ENCODE data around the gene TMEM186. TPM values are rescaled to one million over a fixed set of nuclear protein-coding genes. Genes with fewer than 3 reads are reported as not detected.

Gene TMEM186
- total RNA-seq, 1 donor from 2014 or later, result 9.6 TPM

- Histone ChIP-seq H3K4me2 (ENCODE audit: low read length) (no peak overlapping the region), H3K27ac (ENCODE audit: low read depth, low read length) (no peak overlapping the region), H3K9ac (ENCODE audit: low read length) (no peak overlapping the region), H4K20me1 (ENCODE audit: insufficient read depth, low read length) (peaks cover 76% of the 10 kb centered on the region), H3K9me3 (ENCODE audit: insufficient read depth, low read depth, low read length) (no peaks in the 10 kb centered on the region), H3K36me3 (ENCODE audit: insufficient read depth, low read length) (peaks cover 52% of the 10 kb centered on the region), H2AFZ (ENCODE audit: low read depth, low read length) (no peak overlapping the region), H3K4me1 (ENCODE audit: insufficient read depth, low read length) (peaks cover 15% of the 10 kb centered on the region), H3K79me2 (ENCODE audit: insufficient read depth, low read length) (peaks cover 100% of the 10 kb centered on the region), H3K27me3 (ENCODE audit: insufficient read depth, low read length) (no peaks in the 10 kb centered on the region), H3K4me3 (ENCODE audit: insufficient read depth, low read depth, low read length) (no peak overlapping the region)
- DNase-seq (ENCODE audit: low read depth) (no peak), FAIRE-seq (no peak)
- Mint-ChIP-seq H3K27ac (ENCODE audit: unreplicated experiment) (no peak overlapping the region), H3K36me3 (ENCODE audit: low read depth, unreplicated experiment) (peaks cover 6% of the 10 kb centered on the region), H3K4me3 (ENCODE audit: unreplicated experiment) (no peak overlapping the region), H3K27me3 (ENCODE audit: low read depth, unreplicated experiment) (no peaks in the 10 kb centered on the region), H3K9me3 (ENCODE audit: unreplicated experiment) (no peaks in the 10 kb centered on the region), H3K4me1 (ENCODE audit: low read depth, unreplicated experiment) (peaks cover 11% of the 10 kb centered on the region)
- TF ChIP-seq CTCF (IDR thresholded peaks at IDR 0.05; ENCODE audit: insufficient read depth, low read depth, low read length) (no peak), EZH2 (IDR thresholded peaks at IDR 0.05; ENCODE audit: insufficient read depth, low read length) (no peak)
These were observed 4.3 kb upstream of the TMEM186 start for GRCh38 chr16:8801701-8802100.

GRCh38 chr16:8798535-8799157 lies 1.2 kb upstream of the TMEM186 start:
- Histone ChIP-seq H2AFZ (ENCODE audit: low read depth, low read length) (no peak overlapping the region), H3K4me1 (ENCODE audit: insufficient read depth, low read length) (peaks cover 20% of the 10 kb centered on the region), H3K9me3 (ENCODE audit: insufficient read depth, low read depth, low read length) (no peaks in the 10 kb centered on the region), H3K9ac (ENCODE audit: low read length) (peak overlapping the region; percentile 98), H3K79me2 (ENCODE audit: insufficient read depth, low read length) (peaks cover 84% of the 10 kb centered on the region), H4K20me1 (ENCODE audit: insufficient read depth, low read length) (peaks cover 46% of the 10 kb centered on the region), H3K27me3 (ENCODE audit: insufficient read depth, low read length) (no peaks in the 10 kb centered on the region), H3K27ac (ENCODE audit: low read depth, low read length) (peak overlapping the region; percentile 97), H3K4me3 (ENCODE audit: insufficient read depth, low read depth, low read length) (peak overlapping the region; percentile 91), H3K4me2 (ENCODE audit: low read length) (peak overlapping the region; percentile 96), H3K36me3 (ENCODE audit: insufficient read depth, low read length) (peaks cover 32% of the 10 kb centered on the region)
- Mint-ChIP-seq H3K4me3 (ENCODE audit: unreplicated experiment) (peak overlapping the region; percentile 98), H3K27ac (ENCODE audit: unreplicated experiment) (peak overlapping the region; percentile 91), H3K4me1 (ENCODE audit: low read depth, unreplicated experiment) (peaks cover 16% of the 10 kb centered on the region), H3K9me3 (ENCODE audit: unreplicated experiment) (no peaks in the 10 kb centered on the region), H3K36me3 (ENCODE audit: low read depth, unreplicated experiment) (peaks cover 6% of the 10 kb centered on the region), H3K27me3 (ENCODE audit: low read depth, unreplicated experiment) (no peaks in the 10 kb centered on the region)
- TF ChIP-seq EZH2 (IDR thresholded peaks at IDR 0.05; ENCODE audit: insufficient read depth, low read length) (no peak), CTCF (IDR thresholded peaks at IDR 0.05; ENCODE audit: insufficient read depth, low read depth, low read length) (no peak)
- DNase-seq (ENCODE audit: low read depth) (no peak), FAIRE-seq (no peak)

GRCh38 chr16:8798174-8798527 lies 712 bp upstream of the TMEM186 start:
- H3K4me2 ChIP-seq (ENCODE audit: low read length), result peak overlapping the region; percentile 96
- no peak for TF ChIP-seq CTCF (IDR thresholded peaks at IDR 0.05; ENCODE audit: insufficient read depth, low read depth, low read length)
- no peak for TF ChIP-seq EZH2 (IDR thresholded peaks at IDR 0.05; ENCODE audit: insufficient read depth, low read length)
- Mint-ChIP-seq H3K4me3 (ENCODE audit: unreplicated experiment) (peak overlapping the region; percentile 98), H3K9me3 (ENCODE audit: unreplicated experiment) (no peaks in the 10 kb centered on the region), H3K4me1 (ENCODE audit: low read depth, unreplicated experiment) (peaks cover 16% of the 10 kb centered on the region), H3K27me3 (ENCODE audit: low read depth, unreplicated experiment) (no peaks in the 10 kb centered on the region), H3K36me3 (ENCODE audit: low read depth, unreplicated experiment) (peaks cover 6% of the 10 kb centered on the region), H3K27ac (ENCODE audit: unreplicated experiment) (peak overlapping the region; percentile 91)
- no peak for FAIRE-seq
- H3K27ac ChIP-seq (ENCODE audit: low read depth, low read length), result peak overlapping the region; percentile 97
- peak overlapping the region; percentile 73 for H2AFZ ChIP-seq (ENCODE audit: low read depth, low read length)
- no peak for DNase-seq (ENCODE audit: low read depth)
- H3K4me1 ChIP-seq (ENCODE audit: insufficient read depth, low read length), result peaks cover 20% of the 10 kb centered on the region
- peak overlapping the region; percentile 91 for H3K4me3 ChIP-seq (ENCODE audit: insufficient read depth, low read depth, low read length)
- H3K27me3 ChIP-seq (ENCODE audit: insufficient read depth, low read length), result no peaks in the 10 kb centered on the region
- peaks cover 42% of the 10 kb centered on the region for H4K20me1 ChIP-seq (ENCODE audit: insufficient read depth, low read length)
- peak overlapping the region; percentile 98 for H3K9ac ChIP-seq (ENCODE audit: low read length)
- H3K36me3 ChIP-seq (ENCODE audit: insufficient read depth, low read length), result peaks cover 30% of the 10 kb centered on the region
- peaks cover 79% of the 10 kb centered on the region for H3K79me2 ChIP-seq (ENCODE audit: insufficient read depth, low read length)
- H3K9me3 ChIP-seq (ENCODE audit: insufficient read depth, low read depth, low read length), result no peaks in the 10 kb centered on the region
